HG03097 (cell line): ENCODE measurements around the gene TMOD2.

Experiments used
- ATAC-seq: cut with Tn5 transposase; IDR thresholded peaks from one replicate; pipeline ENCODE4 v1.9.1; 2021; ENCODE audit not compliant: unreplicated experiment, low FRiP score

Gene TMOD2

DNA sequence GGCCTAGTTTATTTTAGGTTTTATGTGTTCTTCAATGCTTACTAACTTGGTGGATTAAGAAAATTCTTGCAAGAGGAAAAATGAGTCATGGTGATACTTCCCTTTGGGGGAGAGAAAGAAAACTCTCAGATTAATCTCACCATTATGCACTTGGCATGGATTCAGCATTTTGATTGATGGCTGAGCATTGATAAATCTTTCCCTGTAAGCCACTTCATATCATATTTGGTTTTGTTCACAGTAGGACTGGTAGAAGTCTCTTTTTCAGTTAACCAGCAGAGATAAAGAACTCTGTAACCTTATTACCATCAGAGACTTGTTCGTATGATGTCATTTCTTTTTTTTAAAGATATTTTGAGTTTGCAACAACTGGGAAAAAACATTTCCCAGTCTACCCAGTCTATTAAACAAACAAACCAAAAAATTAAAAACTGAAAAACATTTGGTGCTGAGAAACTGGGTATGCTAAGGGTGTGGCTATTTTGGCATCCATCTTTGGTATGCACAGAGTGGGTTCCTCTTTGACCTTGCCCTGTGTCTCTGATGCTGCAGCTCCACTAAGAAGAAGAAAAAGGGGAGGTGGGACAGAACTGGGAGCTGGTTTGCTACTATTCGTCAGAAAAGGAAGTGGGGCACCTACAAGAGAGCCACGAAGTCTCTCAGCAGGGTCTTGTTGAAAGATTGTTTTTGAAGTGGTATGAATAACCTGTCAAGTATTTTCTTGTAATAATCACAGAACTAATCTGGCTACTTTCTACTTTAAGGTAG is 95.2 kb downstream of the TMOD2 start:
- ATAC-seq, result no peak

GRCh38 chr15:51848811-51849210 is 97.4 kb downstream of the TMOD2 start:
- ATAC-seq, result no peak

DNA sequence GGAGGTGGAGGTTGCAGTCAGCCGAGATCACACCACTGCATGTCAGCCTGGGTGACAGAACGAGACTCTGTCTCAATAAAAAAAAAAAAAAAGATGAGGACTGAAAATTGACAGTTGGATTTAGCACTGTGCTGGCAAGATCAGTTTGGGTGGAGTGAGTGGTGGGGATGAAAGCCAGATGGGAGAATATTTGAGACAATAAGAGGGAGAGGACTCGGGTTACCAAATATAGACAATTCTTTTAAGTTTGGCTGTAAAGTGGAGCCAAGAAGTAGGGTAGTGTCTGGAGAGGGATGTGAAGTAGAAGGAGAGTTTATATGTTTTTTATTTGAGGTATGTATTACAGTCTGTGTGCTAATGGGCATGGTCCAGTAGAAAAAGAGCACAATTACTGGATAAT is 98.5 kb downstream of the TMOD2 start:
- no peak for ATAC-seq

DNA sequence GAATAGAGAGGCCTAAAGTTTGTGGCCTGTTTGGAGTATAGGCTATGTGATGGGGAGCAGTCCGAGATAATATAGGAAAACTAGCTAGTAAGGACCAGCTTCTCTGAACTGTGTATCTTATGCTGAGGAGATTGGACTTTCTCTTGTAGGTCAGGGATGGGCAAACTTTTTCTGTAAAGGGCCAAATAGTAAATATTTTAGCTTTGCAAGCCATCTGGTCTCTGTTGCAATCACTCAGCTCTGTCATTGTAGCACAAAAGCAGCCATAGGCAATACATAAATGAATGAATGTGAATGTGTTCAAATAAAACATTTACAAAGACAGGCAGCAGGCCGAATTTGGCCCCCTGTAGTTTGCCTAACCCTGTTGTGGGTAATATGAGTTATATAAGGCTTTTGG is 102.6 kb downstream of the TMOD2 start:
- ATAC-seq, result no peak

GRCh38 chr15:51855612-51856011 is 104.2 kb downstream of the TMOD2 start:
- ATAC-seq, result no peak

DNA sequence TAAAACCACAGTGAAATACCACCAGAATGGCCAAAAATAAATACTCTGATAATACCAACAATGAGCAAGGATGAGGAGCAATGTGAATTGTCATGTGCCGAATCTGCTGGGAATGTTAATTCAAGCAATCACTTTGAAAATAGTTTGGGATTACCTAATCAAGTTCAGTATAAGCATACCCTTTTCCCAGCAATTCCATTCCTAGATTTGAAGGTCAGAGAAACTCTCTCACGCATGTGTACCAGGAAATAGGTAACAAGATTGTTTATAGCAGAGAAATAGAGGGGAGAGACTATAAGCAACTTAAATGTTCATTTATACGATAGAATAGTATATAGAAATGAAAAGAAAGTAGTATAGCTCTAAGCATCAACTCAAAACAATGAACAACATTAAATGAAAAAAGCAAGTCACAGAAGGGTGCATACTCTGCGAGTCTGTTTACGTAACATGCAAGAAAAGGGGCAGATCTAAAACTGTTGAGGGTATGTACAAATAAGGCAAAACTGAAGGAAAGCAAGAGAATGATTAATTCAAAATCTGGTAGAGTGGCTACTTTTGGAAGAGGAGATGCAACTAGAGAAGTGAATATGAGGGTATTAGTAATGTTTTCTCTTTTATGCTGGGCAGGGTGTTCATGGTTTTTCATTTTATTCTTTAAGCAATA is 105.5 kb downstream of the TMOD2 start:
- no peak for ATAC-seq

- ATAC-seq, result no peak
Measured at GRCh38 chr15:51861557-51862359, 110.4 kb downstream of the TMOD2 start.

- no peak for ATAC-seq
Measured at GRCh38 chr15:51863131-51863530, 111.7 kb downstream of the TMOD2 start.

GRCh38 chr15:51864408-51865056 is 113.1 kb downstream of the TMOD2 start:
- ATAC-seq, result no peak

DNA sequence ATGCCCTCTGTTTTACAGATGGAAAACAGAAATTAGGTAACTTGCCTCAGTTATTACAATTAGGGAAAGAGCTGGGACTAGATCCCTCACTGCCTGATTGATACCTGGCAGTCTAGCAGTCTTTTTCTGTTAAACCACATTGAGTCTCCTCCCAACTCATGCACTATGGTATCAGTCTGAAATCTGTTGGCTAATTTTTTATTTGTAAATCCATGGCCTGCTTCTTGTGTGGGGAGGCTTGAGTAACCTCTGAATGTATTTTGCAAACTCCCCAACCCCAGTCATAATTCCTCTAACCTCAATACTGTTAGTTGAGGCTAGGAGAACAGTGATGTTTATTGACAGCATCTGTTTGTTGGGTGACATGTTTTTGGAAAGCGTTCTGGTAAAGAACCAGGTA is 113.9 kb downstream of the TMOD2 start:
- ATAC-seq, result no peak
